ENCODE data around the gene ZSCAN20.

DNA sequence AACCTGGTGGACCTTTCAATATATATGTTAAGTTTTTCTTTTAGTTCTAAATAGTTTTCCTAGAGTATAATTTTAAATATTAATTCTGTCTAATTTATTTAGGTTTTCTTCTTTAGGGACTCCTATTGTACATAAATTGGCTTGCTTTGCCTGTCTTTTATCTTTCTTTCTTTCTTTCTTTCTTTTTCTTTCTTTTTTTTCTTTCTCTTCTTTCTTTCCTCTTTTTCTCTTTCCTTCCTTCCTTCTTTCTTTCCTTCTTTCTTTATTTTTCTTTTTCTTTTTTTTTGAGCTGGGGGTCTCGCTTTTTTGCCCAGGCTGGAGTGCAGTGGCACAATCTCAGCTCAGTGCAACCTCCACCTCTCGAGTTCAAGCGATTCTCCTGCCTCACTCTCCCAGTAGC, 35.2 kb downstream of the ZSCAN20 start:
- TF ChIP-seq POLR2AphosphoS5 (IDR thresholded peaks at IDR 0.05; ENCODE audit: low read depth, low read length) (no peak), POLR2A (IDR thresholded peaks at IDR 0.05; ENCODE audit: borderline replicate concordance, extremely low read depth, insufficient read depth, insufficient read length) (no peak), CEBPB (IDR thresholded peaks at IDR 0.05; ENCODE audit: low read depth) (no peak), SP1 (IDR thresholded peaks at IDR 0.05; ENCODE audit: low read depth) (no peak), EZH2 (IDR thresholded peaks at IDR 0.05) (no peak), RAD21 (IDR thresholded peaks at IDR 0.05; ENCODE audit: low read depth) (no peak), FOSL1 (IDR thresholded peaks at IDR 0.05; ENCODE audit: low read depth) (no peak), CBX3 (IDR thresholded peaks at IDR 0.05; ENCODE audit: low read depth) (no peak), TCF7L2 (IDR thresholded peaks at IDR 0.05; ENCODE audit: borderline replicate concordance, extremely low read depth, insufficient read depth, insufficient read length) (no peak), EZH2phosphoT487 (IDR thresholded peaks at IDR 0.05; ENCODE audit: borderline replicate concordance) (no peak)
- TF ChIP-seq, protein P1, sequence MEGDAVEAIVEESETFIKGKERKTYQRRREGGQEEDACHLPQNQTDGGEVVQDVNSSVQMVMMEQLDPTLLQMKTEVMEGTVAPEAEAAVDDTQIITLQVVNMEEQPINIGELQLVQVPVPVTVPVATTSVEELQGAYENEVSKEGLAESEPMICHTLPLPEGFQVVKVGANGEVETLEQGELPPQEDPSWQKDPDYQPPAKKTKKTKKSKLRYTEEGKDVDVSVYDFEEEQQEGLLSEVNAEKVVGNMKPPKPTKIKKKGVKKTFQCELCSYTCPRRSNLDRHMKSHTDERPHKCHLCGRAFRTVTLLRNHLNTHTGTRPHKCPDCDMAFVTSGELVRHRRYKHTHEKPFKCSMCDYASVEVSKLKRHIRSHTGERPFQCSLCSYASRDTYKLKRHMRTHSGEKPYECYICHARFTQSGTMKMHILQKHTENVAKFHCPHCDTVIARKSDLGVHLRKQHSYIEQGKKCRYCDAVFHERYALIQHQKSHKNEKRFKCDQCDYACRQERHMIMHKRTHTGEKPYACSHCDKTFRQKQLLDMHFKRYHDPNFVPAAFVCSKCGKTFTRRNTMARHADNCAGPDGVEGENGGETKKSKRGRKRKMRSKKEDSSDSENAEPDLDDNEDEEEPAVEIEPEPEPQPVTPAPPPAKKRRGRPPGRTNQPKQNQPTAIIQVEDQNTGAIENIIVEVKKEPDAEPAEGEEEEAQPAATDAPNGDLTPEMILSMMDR (IDR thresholded peaks at IDR 0.05 in 2 of 3, conservative IDR thresholded peaks at IDR 0.05 in 1 of 3; ENCODE audit: borderline replicate concordance in 1 of 3, insufficient read depth in 1 of 3, low read depth in 2 of 3, low read length in 2 of 3) = no peak
- TF ChIP-seq, protein P2, sequence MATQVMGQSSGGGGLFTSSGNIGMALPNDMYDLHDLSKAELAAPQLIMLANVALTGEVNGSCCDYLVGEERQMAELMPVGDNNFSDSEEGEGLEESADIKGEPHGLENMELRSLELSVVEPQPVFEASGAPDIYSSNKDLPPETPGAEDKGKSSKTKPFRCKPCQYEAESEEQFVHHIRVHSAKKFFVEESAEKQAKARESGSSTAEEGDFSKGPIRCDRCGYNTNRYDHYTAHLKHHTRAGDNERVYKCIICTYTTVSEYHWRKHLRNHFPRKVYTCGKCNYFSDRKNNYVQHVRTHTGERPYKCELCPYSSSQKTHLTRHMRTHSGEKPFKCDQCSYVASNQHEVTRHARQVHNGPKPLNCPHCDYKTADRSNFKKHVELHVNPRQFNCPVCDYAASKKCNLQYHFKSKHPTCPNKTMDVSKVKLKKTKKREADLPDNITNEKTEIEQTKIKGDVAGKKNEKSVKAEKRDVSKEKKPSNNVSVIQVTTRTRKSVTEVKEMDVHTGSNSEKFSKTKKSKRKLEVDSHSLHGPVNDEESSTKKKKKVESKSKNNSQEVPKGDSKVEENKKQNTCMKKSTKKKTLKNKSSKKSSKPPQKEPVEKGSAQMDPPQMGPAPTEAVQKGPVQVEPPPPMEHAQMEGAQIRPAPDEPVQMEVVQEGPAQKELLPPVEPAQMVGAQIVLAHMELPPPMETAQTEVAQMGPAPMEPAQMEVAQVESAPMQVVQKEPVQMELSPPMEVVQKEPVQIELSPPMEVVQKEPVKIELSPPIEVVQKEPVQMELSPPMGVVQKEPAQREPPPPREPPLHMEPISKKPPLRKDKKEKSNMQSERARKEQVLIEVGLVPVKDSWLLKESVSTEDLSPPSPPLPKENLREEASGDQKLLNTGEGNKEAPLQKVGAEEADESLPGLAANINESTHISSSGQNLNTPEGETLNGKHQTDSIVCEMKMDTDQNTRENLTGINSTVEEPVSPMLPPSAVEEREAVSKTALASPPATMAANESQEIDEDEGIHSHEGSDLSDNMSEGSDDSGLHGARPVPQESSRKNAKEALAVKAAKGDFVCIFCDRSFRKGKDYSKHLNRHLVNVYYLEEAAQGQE (IDR thresholded peaks at IDR 0.05; ENCODE audit: low read depth) = no peak
- TF ChIP-seq, protein P3, sequence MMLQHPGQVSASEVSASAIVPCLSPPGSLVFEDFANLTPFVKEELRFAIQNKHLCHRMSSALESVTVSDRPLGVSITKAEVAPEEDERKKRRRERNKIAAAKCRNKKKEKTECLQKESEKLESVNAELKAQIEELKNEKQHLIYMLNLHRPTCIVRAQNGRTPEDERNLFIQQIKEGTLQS (IDR thresholded peaks at IDR 0.05) = no peak
- TF ChIP-seq, protein P4, sequence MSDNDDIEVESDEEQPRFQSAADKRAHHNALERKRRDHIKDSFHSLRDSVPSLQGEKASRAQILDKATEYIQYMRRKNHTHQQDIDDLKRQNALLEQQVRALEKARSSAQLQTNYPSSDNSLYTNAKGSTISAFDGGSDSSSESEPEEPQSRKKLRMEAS (IDR thresholded peaks at IDR 0.05) = no peak

All from HCT116 (cell line).